Spinal cord (tissue), 10 donors: ENCODE data around the gene SUGT1. TPM values are rescaled to one million over a fixed set of nuclear protein-coding genes. Genes with fewer than 3 reads are reported as not detected.
"Not testable (repeated sequence)": the region's sequence is repeated elsewhere in the genome, so short reads cannot be mapped to it uniquely, and the experiment has no call there.

ENCODE experiments used
- DNase-seq, 6 donors: peaks; one replicate each; pipeline versions ENCODE4 v3.0.0 to v3.0.0-alpha.2; 2013 to 2015; ENCODE audit warnings: low spot score in 6 of 6, low read depth in 4 of 6
- H3K27ac ChIP-seq: one replicate; pipeline ENCODE4 v1.5.1; 2013; ENCODE audit warnings: low read depth, low read length, control low read depth
- H3K27me3 ChIP-seq: one replicate; pipeline ENCODE4 v1.6.1; 2013; ENCODE audit warnings: low read length; ENCODE audit not compliant: control insufficient read depth, insufficient read depth
- H3K36me3 ChIP-seq: one replicate; pipeline ENCODE4 v1.6.1; 2013; ENCODE audit warnings: low read length; ENCODE audit not compliant: control insufficient read depth, insufficient read depth
- H3K4me1 ChIP-seq: one replicate; pipeline ENCODE4 v1.6.1; 2013; ENCODE audit warnings: low read length; ENCODE audit not compliant: control insufficient read depth, insufficient read depth
- H3K4me3 ChIP-seq: one replicate; pipeline ENCODE4 v1.5.1; 2013; ENCODE audit warnings: low read depth, low read length, control low read depth
- H3K9me3 ChIP-seq: one replicate; pipeline ENCODE4 v1.6.1; 2013; ENCODE audit warnings: low read length; ENCODE audit not compliant: control insufficient read depth, insufficient read depth
- WGBS: methylation state at CpG from one replicate; pipeline ENCODE4 v1.1.5; 2013; ENCODE audit warnings: missing lambda C conversion rate; ENCODE audit not compliant: insufficient coverage; 5-methylcytosine and 5-hydroxymethylcytosine counted together
- polyA plus RNA-seq, 2 donors: library from polyadenylated mRNA; unstranded; fragments of 120-200 nt; gene quantifications; one replicate each; pipeline ENCODE4 v1.2.1, GENCODE V29; 2013; ENCODE audit not compliant: insufficient read length in 2 of 2
- total RNA-seq, 2 donors: library from RNA; depleted of rRNA in 1 of 2; stranded (reverse); fragments of 120-200 nt in 1 of 2; fragments of >200 nt in 1 of 2; gene quantifications; one replicate each; pipeline versions ENCODE4 v1.2.3 to v1.2.4, GENCODE V29; 2013 to 2014
- donor health status: healthy.

Gene SUGT1
- total and polyA plus RNA-seq, 4 donors = 44.6 to 62.7 (median 48.9) TPM

GRCh38 chr13:52659340-52659739, 6.7 kb downstream of the SUGT1 start:
- Histone ChIP-seq H3K4me3 (no peak overlapping the region), H3K9me3 (no peaks in the 10 kb centered on the region), H3K36me3 (peaks cover 9% of the 10 kb centered on the region), H3K27me3 (no peaks in the 10 kb centered on the region), H3K4me1 (peaks cover 5% of the 10 kb centered on the region), H3K27ac (no peak overlapping the region)
- no peak for DNase-seq
- no CpG with 5 or more reads among the region's 2 CpGs for WGBS

DNA sequence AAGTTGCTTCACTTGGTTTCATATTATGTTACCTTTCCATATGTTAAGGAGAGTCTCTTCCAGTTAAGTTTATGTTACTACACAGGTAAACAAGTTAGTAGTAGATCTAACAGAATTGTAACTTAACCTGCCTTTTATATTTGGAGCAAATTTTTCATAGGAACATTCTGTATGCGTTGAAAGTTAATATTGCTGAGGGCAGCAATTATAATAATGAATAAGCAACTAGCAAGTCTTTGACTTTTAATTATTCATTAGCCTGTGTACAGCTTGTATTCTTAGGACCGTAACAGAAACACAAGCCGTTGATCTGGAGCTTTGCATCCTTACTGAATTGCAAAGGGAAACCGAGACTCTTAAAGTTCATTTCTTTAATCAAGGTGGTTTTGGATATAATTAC, 11.6 kb downstream of the SUGT1 start:
- no peaks in the 10 kb centered on the region for H3K9me3 ChIP-seq
- no peak overlapping the region for H3K27ac ChIP-seq
- no peaks in the 10 kb centered on the region for H3K4me1 ChIP-seq
- DNase-seq = no peak
- H3K4me3 ChIP-seq = no peak overlapping the region
- WGBS = 100% methylated on average over 1 of the region's 4 CpGs
- H3K36me3 ChIP-seq = peaks cover 17% of the 10 kb centered on the region
- H3K27me3 ChIP-seq = no peaks in the 10 kb centered on the region

DNA sequence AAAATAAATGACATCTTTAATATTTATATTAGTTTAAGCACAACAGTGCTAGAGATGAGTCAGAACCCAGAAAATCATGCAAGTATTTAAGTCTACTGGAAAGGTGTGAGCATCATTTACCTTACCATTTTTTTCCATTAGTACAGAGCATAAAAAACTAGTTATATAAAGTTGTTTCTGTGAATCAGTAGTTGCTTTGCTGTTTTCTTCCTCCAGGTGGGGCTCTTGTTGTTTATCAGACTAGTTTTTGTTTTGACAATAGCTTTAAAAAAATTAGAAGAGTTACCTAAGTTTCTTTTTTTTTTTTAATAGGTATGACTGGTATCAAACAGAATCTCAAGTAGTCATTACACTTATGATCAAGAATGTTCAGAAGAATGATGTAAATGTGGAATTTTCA, 12.7 kb downstream of the SUGT1 start:
- no peak overlapping the region for H3K27ac ChIP-seq
- no peaks in the 10 kb centered on the region for H3K4me1 ChIP-seq
- no peak overlapping the region for H3K4me3 ChIP-seq
- H3K36me3 ChIP-seq = peaks cover 17% of the 10 kb centered on the region
- H3K9me3 ChIP-seq = no peaks in the 10 kb centered on the region
- peak in 3 of 6 donors; percentile 43 to 85 (median 46) for DNase-seq
- no peaks in the 10 kb centered on the region for H3K27me3 ChIP-seq

GRCh38 chr13:52669677-52670076, 17.0 kb downstream of the SUGT1 start:
- peak in 1 of 6 donors; percentile 55 for DNase-seq
- H3K36me3 ChIP-seq = peaks cover 8% of the 10 kb centered on the region
- H3K27me3 ChIP-seq = no peaks in the 10 kb centered on the region
- H3K27ac ChIP-seq = no peak overlapping the region
- H3K4me1 ChIP-seq = no peaks in the 10 kb centered on the region
- WGBS = no CpG with 5 or more reads among the region's 2 CpGs
- H3K9me3 ChIP-seq = no peaks in the 10 kb centered on the region
- no peak overlapping the region for H3K4me3 ChIP-seq

DNA sequence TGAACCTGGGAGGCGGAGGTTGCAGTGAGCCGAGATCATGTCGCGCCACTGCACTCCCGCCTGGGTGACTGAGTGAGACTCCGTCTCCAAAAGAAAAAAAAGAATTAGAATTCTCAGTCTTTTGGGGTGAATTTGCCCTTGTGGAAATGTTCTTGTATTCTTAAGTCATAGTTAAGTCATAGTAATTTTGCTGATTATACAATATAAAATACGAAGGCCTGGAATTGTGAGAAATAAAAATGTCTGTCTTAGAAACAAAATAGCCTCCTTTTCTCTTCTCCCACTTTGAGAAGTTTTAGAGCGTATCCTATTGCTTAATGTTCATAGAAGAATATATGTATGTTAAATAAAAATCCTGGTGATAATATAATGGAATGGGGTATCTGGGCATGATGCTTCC, 18.1 kb downstream of the SUGT1 start:
- no peaks in the 10 kb centered on the region for H3K27me3 ChIP-seq
- no peak for DNase-seq
- no peaks in the 10 kb centered on the region for H3K4me1 ChIP-seq
- no peak overlapping the region for H3K27ac ChIP-seq
- no peak overlapping the region for H3K4me3 ChIP-seq
- WGBS = 100% methylated on average over 3 of the region's 8 CpGs
- no peaks in the 10 kb centered on the region for H3K9me3 ChIP-seq
- H3K36me3 ChIP-seq = peaks cover 8% of the 10 kb centered on the region

DNA sequence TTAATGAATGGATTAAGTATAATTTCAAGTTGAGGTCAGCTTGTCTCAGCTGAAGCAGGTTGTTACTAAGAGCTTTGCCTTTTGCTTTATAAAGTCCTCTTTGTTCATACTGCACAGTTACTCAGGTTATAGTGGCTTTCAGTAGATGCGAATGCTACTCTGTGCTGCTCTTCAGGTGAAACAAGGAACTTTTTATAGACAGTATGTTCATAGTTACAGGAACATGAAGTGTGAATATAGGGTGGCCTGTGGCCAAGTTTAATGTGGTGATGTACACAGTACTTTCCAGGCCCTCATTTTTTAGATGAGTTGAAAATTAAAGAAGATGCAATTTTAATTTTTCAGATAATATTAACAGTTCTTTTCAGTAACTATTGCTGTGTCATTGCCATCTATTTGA, 20.8 kb downstream of the SUGT1 start:
- H3K4me1 ChIP-seq = no peaks in the 10 kb centered on the region
- DNase-seq = no peak
- no peak overlapping the region for H3K27ac ChIP-seq
- H3K36me3 ChIP-seq = no peaks in the 10 kb centered on the region
- H3K4me3 ChIP-seq = no peak overlapping the region
- H3K9me3 ChIP-seq = no peaks in the 10 kb centered on the region
- H3K27me3 ChIP-seq = no peaks in the 10 kb centered on the region
- no CpG with 5 or more reads among the region's 1 CpG for WGBS

DNA sequence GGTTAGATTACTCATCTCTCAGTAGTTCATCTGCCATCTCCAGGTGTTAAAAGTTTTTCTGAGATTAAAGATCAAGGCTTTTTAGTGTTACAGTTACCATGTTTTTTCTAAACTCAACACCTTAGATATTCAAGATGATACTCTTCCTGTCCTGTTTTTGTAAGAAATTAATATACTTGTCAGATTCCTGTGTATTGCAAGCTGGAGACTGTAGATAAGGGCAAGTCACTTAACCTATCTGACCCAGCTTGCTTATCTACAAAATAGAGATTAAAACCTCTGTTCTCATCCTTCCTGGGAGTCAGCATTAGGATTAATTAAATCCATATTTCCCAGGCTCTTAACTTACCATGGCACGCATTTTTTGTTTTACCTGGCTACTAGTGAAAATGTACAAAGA, 25.2 kb downstream of the SUGT1 start:
- no peaks in the 10 kb centered on the region for H3K27me3 ChIP-seq
- no peaks in the 10 kb centered on the region for H3K9me3 ChIP-seq
- H3K36me3 ChIP-seq = peaks cover 12% of the 10 kb centered on the region
- H3K27ac ChIP-seq = no peak overlapping the region
- H3K4me3 ChIP-seq = no peak overlapping the region
- WGBS = no CpG with 5 or more reads among the region's 1 CpG
- DNase-seq = no peak
- no peaks in the 10 kb centered on the region for H3K4me1 ChIP-seq

DNA sequence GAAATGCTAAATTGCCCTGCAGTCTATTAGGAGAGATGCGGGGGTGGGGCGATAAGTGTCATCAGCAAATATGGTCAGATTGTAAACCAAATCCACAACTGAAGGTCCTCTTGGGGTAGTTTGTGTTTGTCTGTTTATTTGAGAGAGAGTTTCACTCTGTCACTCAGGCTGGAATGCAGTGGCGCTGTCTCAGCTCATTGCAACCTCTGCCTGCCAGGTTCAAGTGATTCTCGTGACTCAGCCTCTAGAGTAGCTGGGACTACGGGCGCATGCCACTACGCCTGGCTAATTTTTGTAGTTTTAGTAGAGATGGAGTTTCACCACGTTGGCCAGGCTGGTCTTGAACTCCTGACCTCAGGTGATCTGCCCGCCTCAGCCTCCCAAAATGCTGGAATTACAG, 33.2 kb downstream of the SUGT1 start:
- H3K9me3 ChIP-seq, DNase-seq, H3K27me3 ChIP-seq, H3K4me1 ChIP-seq, H3K4me3 ChIP-seq, H3K27ac ChIP-seq: not testable (repeated sequence)
- H3K36me3 ChIP-seq = peaks cover 19% of the 10 kb centered on the region
- WGBS = 98% methylated on average over 6 of the region's 9 CpGs

GRCh38 chr13:52686376-52686775, 33.7 kb downstream of the SUGT1 start:
- Histone ChIP-seq H3K27me3 (no peaks in the 10 kb centered on the region), H3K27ac (no peak overlapping the region), H3K4me3 (no peak overlapping the region), H3K4me1 (no peaks in the 10 kb centered on the region), H3K36me3 (peaks cover 15% of the 10 kb centered on the region), H3K9me3 (no peaks in the 10 kb centered on the region)
- no peak for DNase-seq
- 100% methylated on average over 1 of the region's 4 CpGs for WGBS

DNA sequence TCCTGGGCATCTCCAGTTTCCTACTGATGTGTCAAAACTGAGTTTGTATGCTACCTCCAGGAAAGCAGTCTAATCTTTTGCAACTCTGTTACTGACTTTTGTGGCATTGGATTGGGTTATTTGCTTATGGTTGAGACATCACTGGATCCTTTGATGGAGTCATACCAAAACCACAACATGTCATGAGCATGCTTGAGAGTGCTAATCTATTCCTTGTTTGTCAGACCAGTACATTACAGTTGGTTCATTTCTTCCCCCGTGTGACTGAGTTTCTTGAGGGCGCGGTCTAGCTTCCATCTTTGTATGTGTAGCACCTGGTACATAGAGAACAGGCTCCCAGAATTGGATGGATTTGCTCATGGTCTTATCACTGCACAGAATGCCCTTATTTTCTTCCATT, 43.2 kb downstream of the SUGT1 start:
- Histone ChIP-seq H3K4me3 (no peak overlapping the region), H3K36me3 (no peaks in the 10 kb centered on the region), H3K27me3 (no peaks in the 10 kb centered on the region), H3K4me1 (no peaks in the 10 kb centered on the region), H3K27ac (no peak overlapping the region), H3K9me3 (no peaks in the 10 kb centered on the region)
- DNase-seq = no peak
- WGBS = 100% methylated on average over 3 of the region's 3 CpGs
